SKM-1 treated with dmso at 0.1 percent for 144 hours (cell line): ENCODE measurements around the gene HS6ST3.

ENCODE experiments used
- DNase-seq: peaks from one replicate; lab custom pipeline; 2025; ENCODE audit not compliant: unreplicated experiment; lab: John Stamatoyannopoulos, UW

The HS6ST3 gene

GRCh38 chr13:96527497-96527896 is 437.6 kb downstream of the HS6ST3 start:
- DNase-seq = no peak

- DNase-seq = no peak
Measured at GRCh38 chr13:96532804-96533203, 442.9 kb downstream of the HS6ST3 start.

GRCh38 chr13:96533408-96533807 is 443.5 kb downstream of the HS6ST3 start:
- DNase-seq = no peak

GRCh38 chr13:96539791-96540190 is 449.9 kb downstream of the HS6ST3 start:
- DNase-seq = no peak

- no peak for DNase-seq
Measured at GRCh38 chr13:96540670-96541069, 450.8 kb downstream of the HS6ST3 start.

- DNase-seq = no peak
Measured at GRCh38 chr13:96542986-96543385, 453.1 kb downstream of the HS6ST3 start.

- DNase-seq = no peak
Measured at GRCh38 chr13:96544957-96545356, 455.1 kb downstream of the HS6ST3 start.

GRCh38 chr13:96546463-96546862 is 456.6 kb downstream of the HS6ST3 start:
- DNase-seq = no peak

GRCh38 chr13:96551546-96551945 is 461.6 kb downstream of the HS6ST3 start:
- DNase-seq = no peak

GRCh38 chr13:96552559-96552958 is 462.7 kb downstream of the HS6ST3 start:
- DNase-seq = no peak

- no peak for DNase-seq
Measured at GRCh38 chr13:96553796-96554195, 463.9 kb downstream of the HS6ST3 start.

- DNase-seq = no peak
Measured at GRCh38 chr13:96573563-96573962, 483.7 kb downstream of the HS6ST3 start.

GRCh38 chr13:96575423-96576320 is 485.8 kb downstream of the HS6ST3 start:
- no peak for DNase-seq

GRCh38 chr13:96581741-96582140 is 491.8 kb downstream of the HS6ST3 start:
- no peak for DNase-seq

- no peak for DNase-seq
Measured at GRCh38 chr13:96615252-96615651, 525.3 kb downstream of the HS6ST3 start.

- DNase-seq = no peak
Measured at GRCh38 chr13:96617528-96617927, 527.6 kb downstream of the HS6ST3 start.

- DNase-seq = no peak
Measured at GRCh38 chr13:96621634-96622183, 531.8 kb downstream of the HS6ST3 start.

- DNase-seq = no peak
Measured at GRCh38 chr13:96629331-96629730, 539.4 kb downstream of the HS6ST3 start.

GRCh38 chr13:96632536-96633320 is 542.8 kb downstream of the HS6ST3 start:
- no peak for DNase-seq

GRCh38 chr13:96636001-96636709 is 546.2 kb downstream of the HS6ST3 start:
- no peak for DNase-seq

GRCh38 chr13:96637039-96637438 is 547.1 kb downstream of the HS6ST3 start:
- DNase-seq = no peak
